ENCODE measurements around the gene NUCB2. TPM values are rescaled to one million over a fixed set of nuclear protein-coding genes. Genes with fewer than 3 reads are reported as not detected.

Gene NUCB2
- total and polyA plus RNA-seq, 2 of the 13 experiments (the other 11 are each of a cell fraction or from before 2014, with no cell fraction given), result 54.2 to 82.4 TPM

- TF ChIP-seq ZBTB21 (CRISPR knock-in tag; IDR thresholded peaks at IDR 0.05) (no peak), PAXIP1 (CRISPR knock-in tag; conservative IDR thresholded peaks at IDR 0.05) (no peak), NFYC (CRISPR knock-in tag; IDR thresholded peaks at IDR 0.05) (no peak), SNAI1 (CRISPR knock-in tag; IDR thresholded peaks at IDR 0.05; ENCODE audit: borderline replicate concordance) (no peak), DPF2 (CRISPR knock-in tag; IDR thresholded peaks at IDR 0.05; ENCODE audit: borderline replicate concordance, low read depth) (no peak), ZNF276 (CRISPR knock-in tag; IDR thresholded peaks at IDR 0.05; ENCODE audit: low read depth) (no peak), ZNF768 (CRISPR knock-in tag; IDR thresholded peaks at IDR 0.05) (no peak), POLR2G (IDR thresholded peaks at IDR 0.05; ENCODE audit: low read depth, low read length) (peak; percentile 25; the same call in 1 of the 2 replicates), ZNF3 (CRISPR knock-in tag; IDR thresholded peaks at IDR 0.05) (no peak), SKIL (CRISPR knock-in tag; IDR thresholded peaks at IDR 0.05; ENCODE audit: borderline replicate concordance) (no peak), ELF3 (CRISPR knock-in tag; IDR thresholded peaks at IDR 0.05) (peak; percentile 98), ZNF629 (CRISPR knock-in tag; conservative IDR thresholded peaks at IDR 0.05) (no peak), ZNF558 (CRISPR knock-in tag; IDR thresholded peaks at IDR 0.05; ENCODE audit: borderline replicate concordance) (no peak), ARID4A (CRISPR knock-in tag; IDR thresholded peaks at IDR 0.05; ENCODE audit: borderline replicate concordance) (no peak), NR2F2 (IDR thresholded peaks at IDR 0.05; ENCODE audit: borderline replicate concordance, low read depth) (no peak), ZNF552 (CRISPR knock-in tag; IDR thresholded peaks at IDR 0.05; ENCODE audit: borderline replicate concordance) (no peak), PHF5A (CRISPR knock-in tag; IDR thresholded peaks at IDR 0.05; ENCODE audit: low read depth, unreplicated experiment) (no peak)
Observed at GRCh38 chr11:17353821-17354600, 77.5 kb downstream of the NUCB2 start (continued).
